Stimulated activated CD4-positive, alpha-beta T cell treated with anti-CD3 and anti-CD28 coated beads, TNF-alpha, amount 100 ng/mL, for 24 hours (primary cell): Measurements from ENCODE around the gene SP2.

Experiments used
- DNase-seq, 3 experiments: peaks; one replicate each; pipeline ENCODE4 v3.0.0-alpha.2; 2020; ENCODE audit warnings: low read depth in 3 of 3

SP2 gene

DNA sequence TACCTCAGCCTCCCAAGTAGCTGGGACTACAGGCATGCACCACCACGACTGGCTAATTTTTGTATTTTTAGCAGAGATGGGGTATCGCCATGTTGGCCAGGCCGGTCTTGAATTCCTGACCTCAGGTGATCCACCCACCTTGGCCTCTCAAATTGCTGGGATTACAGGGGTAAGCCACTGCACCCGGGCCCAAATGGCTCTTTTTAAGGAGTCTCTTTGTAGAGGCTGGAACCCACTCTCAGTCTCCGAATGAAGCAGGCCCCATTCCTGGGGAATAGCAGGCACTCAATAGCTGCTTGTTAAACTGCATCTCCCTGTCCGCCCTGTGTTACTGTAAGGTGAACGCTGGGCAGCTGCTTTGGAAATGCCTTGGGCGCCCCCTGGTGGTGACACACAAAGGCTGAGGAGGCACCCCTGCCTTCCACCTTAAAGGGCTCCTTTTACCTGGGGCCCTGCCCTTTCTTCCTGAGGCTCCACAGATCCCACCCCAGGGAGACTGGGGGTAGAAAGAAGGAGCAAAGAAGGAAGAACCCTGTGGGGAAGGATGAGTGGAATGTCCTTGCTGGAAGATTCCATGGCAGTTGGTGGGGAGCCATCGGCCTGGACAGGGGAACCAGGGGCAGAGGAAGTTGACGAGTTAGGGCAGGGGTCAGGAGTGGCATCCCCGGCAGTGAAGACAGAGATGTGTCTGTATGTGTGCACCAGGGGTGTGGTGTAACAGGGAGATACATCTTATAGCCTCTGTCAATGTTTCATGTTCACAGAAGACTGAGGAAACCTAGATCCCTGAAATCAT, 6.1 kb upstream of the SP2 start:
- DNase-seq: peak; percentile 83 to 91 (median 90)

DNA sequence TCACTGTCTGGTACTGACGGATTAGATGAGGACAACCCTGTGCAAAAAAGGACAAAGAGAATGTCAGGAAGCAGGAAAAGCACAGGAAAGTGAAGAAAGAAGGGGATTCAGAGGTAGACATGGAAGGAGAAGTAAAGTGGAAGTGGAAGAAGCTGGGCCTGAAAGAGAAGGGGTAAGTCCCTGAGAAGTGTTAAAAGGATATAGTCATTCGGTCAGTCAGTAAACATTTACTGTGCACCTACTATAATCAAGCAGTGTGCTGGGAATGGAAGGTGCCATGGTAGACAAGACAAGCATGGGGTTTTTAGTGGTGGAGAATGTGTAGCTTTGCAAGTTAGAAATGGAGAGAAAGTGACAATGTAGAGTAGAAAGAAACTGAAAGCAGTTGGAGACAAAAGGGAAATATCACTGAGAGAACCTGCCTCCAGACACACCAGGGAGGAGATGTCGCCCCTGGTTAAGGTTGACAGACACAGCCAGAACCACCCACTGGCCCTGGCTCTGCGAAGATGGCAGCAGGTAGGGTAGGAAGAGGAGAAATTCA, 4.4 kb upstream of the SP2 start:
- DNase-seq: no peak

DNA sequence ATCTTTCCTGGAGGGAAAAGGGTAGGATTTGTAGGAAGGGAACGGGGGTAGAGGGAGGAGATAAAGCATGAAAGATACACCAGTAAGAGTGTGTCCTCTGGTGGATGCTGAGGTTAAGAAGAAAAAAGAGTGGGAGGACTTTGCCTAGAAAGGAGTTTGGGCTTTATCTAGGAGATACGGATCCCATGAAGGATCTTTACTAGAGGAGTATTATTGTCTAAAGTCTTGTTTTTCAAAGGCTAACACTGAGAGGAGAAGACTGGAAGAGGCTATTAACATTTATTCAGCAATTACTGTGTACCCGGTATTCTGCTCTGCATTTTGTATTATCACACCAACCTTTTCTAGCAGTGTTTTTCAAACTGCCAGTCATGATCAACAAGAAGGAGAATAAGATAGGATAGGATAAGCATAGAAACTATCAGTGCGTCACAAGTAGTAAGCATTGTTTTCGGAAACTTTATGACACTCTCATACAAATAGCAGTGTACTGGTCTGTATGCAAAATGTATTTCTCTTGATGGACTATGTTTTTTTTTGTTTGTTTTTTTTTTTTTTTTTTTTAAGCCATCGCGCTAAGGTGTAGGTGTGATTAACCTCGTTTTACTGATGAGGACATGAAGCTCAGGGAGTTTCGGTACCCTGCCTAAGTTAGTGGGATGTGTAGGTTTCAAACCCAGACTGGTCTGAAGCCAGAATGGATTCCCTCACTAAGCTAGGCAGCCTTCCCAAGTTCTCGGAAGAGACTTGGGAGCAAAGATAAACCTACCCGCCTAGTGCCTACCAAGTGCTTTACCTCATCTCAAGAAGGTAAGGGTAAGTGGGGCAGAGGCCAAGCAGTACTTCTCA, 1.3 kb upstream of the SP2 start:
- no peak for DNase-seq

DNA sequence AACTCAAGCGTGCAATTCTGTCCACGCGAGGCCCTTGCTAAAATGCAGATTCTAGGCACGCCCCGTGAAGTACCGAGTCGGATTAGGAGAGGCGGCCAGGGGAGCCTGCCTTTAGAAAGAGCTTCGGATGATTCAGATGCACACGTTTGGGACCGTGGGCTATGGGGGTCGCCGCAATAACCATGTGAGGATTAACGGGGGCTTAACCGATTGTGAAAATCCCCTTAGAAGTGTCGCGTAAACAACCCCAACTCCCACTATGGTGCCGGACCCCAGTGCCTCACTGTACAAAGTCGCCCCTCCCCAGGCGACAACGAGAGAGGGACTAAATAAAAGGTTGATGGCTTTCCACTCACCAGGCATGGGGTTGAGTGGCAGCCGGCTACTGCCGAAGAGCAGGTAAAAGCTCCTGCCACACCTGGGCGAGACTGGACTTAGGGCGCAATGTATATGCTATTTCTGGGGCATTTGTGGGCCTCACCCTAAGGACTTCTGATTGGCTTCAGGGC, 635 bp upstream of the SP2 start:
- peak in 1 of 3 experiments; percentile 16 for DNase-seq

DNA sequence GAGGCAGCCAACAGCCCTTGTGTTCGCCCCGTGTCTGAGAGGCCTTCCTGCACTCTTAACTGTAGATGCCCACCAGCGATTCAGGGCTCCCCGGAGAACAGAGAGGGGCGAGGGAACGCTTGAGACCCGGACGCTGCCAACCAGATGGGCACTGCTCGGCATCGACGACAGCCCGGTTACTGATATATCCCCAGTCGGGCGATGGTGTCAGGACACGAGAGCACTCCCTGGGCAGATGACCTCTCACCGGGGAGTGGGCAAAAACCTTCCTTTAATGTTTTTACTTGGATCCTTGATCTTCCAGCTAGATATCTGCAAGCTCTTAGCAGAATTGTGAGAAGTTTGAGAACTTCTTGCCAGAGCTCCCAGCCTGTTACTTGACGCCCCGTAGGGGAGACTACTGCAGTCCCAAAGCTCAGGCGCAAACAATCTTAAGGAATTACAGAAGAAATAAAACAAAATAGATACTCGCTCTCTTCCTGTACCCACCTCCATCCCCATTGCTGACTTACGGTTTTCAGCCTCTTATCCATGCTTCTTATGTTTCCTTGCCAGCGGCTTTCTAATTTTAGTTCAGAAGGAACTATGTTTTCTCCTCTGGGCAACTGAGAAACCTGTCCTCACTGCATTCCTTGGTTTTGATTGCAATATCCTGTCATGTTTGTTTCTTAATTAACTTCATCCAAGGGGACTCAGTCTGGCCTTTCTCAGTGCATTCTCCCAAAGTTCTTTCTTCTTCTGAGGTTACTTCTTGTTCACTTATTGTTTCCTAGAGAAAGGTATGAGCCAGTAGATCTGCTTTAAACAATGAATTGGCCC, 845 bp downstream of the SP2 start:
- DNase-seq: no peak

DNA sequence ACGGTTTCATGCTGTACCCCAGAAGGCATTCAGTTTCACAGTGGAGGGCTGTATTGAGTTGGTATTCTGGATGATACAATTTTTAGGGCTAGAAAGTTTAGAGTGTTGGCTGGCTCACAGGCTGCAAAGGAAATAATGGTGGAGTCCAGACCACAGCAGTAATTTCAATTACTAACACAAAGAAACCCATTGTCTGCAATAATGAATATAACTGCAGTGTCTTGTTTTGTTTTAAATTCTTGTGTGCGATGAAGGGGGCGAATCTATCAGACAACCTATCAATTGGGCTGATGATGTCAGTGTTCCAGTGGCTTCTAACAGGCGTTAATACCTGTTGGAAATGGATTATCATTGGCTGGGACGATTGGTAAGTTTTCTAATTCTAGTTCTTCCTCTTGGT, 1.5 kb downstream of the SP2 start:
- no peak for DNase-seq

- DNase-seq: no peak
Measured at GRCh38 chr17:47898241-47898640, 2.2 kb downstream of the SP2 start.

DNA sequence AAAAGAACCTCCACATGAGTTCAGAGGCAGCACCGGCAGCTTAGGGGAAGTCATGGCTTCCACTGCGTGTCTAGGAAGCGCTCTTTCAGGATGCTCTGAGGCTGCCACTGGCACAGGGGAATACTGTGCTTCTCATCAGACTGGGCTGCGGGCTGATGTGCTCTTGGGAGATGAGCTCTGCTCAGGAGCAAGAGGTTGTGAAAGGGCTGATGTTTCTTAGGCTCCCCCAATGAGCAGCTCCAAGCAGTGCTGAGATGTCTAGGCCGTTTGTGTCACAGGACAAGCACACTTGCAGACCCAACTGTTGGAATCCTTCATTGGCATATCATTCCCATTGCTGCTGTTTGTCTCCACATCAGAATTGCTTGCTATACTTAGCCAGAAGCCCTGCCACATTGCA, 3.6 kb downstream of the SP2 start:
- no peak for DNase-seq

DNA sequence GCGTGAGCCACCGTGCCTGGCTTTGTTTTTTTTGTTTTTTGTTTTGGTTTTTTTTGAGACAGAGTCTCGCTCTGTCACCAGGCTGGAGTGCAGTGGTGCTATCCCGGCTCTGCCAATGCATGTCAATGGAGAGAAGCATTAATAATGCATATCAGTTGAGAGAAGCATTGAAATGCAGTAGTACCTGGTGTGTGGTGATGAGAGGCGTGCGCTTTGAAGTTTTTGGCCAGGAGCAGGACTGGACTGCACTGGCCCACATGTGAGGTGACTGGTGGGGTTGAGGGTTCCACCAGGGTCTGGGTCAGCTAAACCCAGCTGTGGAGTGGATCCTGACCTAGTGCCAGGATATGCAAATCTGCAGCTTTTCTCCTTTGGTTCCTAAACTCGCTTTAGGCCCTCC, 5.4 kb downstream of the SP2 start:
- no peak for DNase-seq

GRCh38 chr17:47902039-47902744, 6.2 kb downstream of the SP2 start:
- DNase-seq: no peak

- DNase-seq: no peak
Measured at GRCh38 chr17:47905221-47905733, 9.2 kb downstream of the SP2 start.

DNA sequence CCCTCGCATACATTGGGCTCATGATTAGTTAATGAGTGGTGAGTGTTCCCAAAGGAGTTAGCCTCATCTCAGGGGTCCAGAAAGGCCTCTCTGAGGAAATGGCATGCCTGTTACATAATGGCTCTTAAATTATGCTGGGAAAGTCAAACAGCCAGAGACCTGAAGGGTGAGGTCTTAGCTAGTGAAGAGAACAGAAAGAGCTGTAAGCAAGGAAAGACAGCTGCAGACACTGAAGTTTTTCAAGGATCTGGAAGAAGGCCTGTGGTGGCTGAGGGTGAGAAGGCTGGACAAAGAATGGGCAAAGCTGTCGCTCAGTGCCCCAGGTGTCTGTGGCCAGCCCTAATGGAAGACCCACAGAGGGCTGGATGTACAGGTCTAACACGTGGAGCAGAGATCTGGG, 10.4 kb downstream of the SP2 start:
- DNase-seq: no peak

DNA sequence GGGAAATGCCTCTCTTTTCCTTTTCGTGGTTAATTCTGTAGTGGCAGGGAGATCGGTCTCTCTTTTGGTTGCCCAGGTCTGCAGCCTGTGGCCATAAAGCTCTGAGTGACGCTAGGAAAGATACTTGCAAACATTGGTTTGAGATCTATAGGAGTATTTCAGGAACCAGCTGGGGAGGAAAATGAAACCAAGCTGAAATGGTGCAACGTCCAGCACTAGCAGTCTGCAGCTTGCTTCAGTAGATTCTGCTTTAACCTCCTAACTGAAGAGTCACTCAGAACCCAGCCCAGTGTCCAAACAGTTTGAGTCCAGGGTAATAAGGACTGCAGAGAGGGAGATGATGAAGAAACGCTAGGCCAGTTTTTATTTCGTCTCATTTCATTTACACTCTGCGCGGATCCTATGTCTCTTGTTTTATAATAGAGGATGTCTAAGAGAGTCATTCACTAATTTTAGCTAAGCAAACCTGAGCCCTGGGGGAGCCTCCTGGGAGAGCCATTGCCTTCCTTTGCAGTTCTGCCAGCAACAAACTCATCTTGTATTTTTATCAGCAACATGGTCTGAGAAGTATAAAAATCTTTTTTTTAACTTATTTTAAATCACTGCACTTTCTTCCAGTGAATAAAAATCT, 12.0 kb downstream of the SP2 start:
- DNase-seq: no peak

GRCh38 chr17:47913050-47913449, 17.0 kb downstream of the SP2 start:
- no peak for DNase-seq

DNA sequence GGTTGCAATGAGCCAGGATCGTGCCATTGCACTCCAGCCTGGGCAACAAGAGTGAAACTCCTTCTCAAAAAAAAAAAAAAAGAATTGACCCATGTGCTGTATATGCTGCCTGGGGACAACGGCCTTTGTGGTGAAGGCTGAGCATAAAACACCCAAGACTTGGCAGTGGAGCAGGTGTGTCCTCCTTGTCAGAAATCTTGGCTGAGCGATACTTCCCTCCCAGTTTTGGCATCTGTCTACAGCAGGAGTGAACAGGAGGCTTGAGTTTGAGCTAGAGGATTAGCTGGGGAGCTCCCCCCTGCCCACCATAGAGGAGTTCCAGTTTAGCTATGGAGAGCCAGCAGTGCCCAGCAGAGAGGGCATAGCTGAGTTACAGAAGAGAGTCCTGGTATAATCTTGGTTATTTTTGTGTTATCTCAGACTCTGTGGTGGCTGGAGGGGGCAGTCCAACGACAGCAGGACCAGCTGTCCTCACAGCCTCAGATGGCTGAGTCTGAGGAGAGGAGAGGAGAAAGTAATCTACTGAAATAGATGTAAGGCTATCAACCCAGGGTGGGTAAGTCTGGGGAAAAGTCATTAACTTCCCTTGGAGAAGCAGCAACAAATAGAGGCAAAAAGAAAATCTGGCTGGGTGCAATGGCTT, 18.4 kb downstream of the SP2 start:
- no peak for DNase-seq

DNA sequence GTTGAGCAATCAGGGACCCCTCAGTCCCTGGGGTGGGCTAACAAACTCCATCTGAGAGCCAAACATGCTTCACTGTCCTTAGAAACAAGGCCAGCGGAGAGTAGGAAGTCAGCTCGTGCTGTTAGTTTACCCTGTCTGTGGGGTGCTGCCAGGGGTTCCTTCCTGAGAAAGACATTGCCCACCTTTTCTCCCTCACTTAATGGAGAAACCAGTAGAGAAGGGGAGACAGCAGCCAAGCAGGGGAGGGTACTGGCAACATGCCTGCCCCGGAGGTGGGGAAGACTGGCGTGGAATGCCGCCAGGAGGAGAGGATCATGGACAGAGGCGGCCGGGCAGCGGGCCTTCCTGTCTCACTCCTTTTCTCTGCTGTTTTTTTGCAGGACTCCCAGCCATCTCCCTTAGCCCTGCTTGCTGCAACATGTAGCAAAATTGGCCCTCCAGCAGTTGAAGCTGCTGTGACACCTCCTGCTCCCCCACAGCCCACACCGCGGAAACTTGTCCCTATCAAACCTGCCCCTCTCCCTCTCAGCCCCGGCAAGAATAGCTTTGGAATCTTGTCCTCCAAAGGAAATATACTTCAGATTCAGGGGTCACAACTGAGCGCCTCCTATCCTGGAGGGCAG, 19.9 kb downstream of the SP2 start:
- DNase-seq: no peak

GRCh38 chr17:47916489-47917208, 20.6 kb downstream of the SP2 start:
- DNase-seq: no peak

- DNase-seq: no peak
Measured at GRCh38 chr17:47917581-47917980, 21.5 kb downstream of the SP2 start.

- no peak for DNase-seq
Measured at GRCh38 chr17:47918006-47918405, 22.0 kb downstream of the SP2 start.
